Right renal pelvis (tissue), 4 donors: Measurements from ENCODE around the gene AHRR. TPM values are rescaled to one million over a fixed set of nuclear protein-coding genes. Genes with fewer than 3 reads are reported as not detected.

Experiments used
- DNase-seq, 4 donors: peaks; one replicate each; pipeline ENCODE4 v3.0.0-alpha.2; 2013; ENCODE audit warnings: low read depth in 4 of 4, low spot score in 3 of 4, missing footprints in 1 of 4
- polyA plus RNA-seq, 4 donors: library from polyadenylated mRNA; unstranded; fragments of 120-200 nt; gene quantifications; one replicate each; pipeline ENCODE4 v1.2.1, GENCODE V29; 2013; ENCODE audit not compliant: insufficient read length in 4 of 4

The AHRR gene
- polyA plus RNA-seq, 4 donors = 1.8 to 2.9 (median 2.4) TPM

DNA sequence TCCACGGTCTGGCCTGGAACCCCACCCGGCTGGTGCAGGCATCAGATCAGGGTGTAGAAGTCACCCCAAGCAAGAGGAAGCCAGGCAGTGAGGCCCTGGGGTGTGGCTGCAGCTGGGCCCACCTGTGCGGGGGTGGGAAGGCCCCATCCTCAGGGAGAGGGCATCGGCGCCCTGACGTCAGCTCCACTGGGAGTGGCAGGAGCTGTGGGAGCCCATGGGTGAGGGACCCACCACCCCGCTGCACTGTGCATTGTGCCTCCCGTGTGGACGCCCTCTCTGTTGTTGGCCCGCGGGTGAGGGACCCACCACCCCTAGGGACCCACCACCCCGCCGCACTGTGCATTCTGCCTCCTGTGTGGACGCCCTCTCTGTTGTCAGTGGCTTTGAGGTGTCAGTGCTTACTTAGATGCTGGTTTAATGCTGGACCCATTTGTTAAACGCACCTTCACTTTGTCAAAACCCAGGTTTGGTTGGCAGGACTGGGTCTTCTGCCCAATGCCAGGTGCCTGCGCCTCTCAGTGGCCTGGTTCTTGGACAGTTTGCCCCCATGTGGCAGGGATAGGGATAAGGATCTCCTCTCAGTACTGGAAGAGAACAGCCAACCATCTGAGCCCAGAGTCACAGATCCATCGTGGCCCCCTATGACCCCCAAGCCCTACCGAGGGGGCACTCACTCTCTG, 114.6 kb downstream of the AHRR start:
- no peak for DNase-seq

DNA sequence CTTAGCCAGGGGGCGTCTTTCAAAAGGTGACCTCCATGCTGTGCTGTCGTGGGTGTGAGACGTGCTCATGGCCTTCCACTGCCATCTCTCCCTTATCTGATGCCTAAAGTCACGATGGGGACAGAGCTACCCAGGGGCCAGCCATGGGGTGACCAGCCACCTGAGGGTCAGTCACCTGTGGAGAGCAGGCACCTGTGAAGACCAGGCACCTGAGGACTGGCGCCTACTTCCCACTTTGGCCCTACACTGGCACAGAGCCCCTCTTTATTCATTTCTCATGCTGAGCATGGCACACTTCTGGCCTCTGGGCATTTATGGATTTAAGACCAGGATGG, 115.1 kb downstream of the AHRR start:
- DNase-seq = no peak

- DNase-seq = no peak
These were observed 115.8 kb downstream of the AHRR start for GRCh38 chr5:437281-437771.

- no peak for DNase-seq
These were observed 117.0 kb downstream of the AHRR start for GRCh38 chr5:438481-438981.

DNA sequence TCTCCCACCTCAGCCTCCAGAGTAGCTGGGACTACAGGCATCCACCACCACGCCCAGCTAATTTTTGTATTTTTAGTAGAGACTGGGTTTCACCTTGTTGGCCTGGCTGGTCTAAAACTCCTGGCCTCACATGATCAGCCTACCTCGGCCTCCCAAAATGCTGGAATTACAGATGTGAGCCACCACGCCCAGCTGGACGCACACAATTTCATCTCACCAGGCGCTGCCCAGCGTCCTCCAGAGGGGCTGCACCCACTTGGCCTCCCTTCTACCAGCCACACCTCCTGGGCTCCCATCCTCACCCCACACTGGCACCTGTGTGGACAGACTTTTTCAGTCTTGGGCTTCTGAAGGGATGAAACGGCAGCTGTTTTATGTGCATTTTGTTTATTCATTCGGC, 117.7 kb downstream of the AHRR start:
- no peak for DNase-seq

DNA sequence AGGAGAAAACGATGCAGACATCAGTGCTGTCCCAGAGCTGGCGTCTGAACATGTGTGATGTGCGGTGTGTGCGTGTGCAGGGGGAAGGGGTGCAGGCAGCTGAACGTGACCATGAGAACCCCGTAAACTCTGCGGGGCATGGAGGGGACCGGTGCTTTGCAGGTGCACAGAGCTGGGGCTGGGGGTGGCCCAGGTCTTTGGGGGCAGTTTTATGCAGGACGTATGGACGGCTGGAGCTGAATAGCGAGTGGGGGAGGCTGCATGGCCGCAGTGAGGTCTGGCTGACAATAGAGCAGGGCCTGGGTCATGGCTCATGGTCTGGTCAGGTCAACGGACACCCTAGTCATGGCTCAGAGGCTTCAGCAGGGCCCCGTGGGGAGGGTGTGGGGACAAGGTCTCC, 118.1 kb downstream of the AHRR start:
- DNase-seq = no peak

DNA sequence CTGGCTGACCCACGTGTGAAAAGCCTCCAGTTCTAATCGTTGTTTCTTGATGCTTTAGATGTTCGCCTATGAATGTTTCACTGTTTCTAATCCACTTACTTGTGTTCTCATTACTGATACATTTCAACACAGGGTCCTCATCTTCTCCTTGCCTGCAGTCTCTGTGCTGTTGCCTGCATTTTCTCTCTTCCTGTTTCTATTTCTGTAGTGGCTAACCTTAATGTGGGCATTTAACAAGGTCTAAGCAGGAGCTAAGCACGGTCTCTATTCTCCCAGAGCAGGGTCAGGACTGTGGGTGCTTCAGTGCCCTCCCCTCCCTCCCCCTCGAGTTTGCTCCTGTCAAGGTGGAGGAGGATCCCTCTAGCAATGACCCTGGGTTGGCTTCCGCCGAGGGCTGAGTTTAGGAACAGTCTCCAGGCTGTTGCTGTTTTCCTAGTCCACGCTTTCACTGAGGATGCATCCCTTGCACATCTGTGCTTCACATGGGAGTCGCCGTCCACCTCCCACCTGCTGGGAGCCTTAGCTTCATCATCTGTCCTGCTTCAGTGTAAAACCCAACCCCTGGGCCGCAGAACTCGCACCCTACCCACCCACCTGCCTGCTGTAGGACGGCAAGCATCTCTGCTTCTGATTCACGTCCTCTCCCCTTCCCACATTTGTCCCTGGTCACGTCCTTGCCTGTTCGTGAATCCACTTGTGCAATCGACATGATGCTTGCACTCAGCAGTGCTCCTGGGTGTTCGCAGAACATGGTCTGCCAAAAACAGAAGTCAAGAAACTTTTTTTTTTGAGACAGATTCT, 119.1 kb downstream of the AHRR start:
- DNase-seq = no peak

GRCh38 chr5:441996-442334, 120.5 kb downstream of the AHRR start:
- DNase-seq = no peak

DNA sequence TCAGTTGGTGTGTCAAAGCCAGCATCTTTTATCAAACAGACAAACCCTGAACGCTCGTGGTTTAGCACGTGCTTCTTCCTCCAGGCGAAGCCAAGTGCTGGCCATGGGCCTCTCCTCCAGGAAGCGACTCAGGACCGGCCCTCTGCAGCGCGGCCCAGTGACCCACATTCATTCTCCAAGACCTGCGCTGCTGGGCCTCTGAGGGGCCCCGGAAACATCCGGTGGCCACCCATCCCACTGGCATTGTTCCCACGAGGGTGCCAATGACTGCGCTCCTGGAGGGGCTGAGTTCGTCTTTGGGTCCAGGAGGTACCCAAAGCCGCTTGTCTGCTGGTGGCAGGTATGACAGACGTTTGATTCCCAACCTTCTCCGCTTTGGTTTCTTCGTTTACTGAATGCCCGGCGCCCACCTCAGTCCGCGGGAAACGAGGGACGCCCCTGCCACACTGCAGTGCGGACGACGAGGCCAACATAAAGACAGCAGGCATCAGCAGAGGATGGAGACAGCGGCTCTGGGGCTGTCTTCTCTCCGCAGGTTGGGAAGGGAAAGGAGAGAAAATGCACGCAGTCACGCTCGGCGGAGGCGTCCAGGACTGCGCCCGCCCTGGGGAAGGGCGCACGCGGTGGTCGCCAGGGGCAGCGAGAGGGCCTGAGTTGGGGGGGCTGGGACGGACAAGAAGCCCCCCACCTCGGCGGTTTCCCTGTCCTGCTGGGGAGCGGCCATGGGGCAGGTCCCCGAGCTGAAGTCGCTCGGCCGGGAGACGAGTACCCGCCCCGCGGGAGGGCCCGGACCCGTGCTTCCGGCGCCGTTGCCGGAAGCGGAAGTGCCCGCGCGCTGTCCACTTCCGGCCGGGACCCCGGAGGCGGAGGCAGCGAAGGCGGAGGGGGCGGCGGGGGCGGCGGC, 121.1 kb downstream of the AHRR start, which contains the start of gene EXOC3:
Gene EXOC3, plus strand, starts transcription at position 842 of the 904 bp plus-strand sequence. CDS start 3,030 bp downstream, outside the sequence.
- peak; percentile 29 to 54 (median 48) for DNase-seq

DNA sequence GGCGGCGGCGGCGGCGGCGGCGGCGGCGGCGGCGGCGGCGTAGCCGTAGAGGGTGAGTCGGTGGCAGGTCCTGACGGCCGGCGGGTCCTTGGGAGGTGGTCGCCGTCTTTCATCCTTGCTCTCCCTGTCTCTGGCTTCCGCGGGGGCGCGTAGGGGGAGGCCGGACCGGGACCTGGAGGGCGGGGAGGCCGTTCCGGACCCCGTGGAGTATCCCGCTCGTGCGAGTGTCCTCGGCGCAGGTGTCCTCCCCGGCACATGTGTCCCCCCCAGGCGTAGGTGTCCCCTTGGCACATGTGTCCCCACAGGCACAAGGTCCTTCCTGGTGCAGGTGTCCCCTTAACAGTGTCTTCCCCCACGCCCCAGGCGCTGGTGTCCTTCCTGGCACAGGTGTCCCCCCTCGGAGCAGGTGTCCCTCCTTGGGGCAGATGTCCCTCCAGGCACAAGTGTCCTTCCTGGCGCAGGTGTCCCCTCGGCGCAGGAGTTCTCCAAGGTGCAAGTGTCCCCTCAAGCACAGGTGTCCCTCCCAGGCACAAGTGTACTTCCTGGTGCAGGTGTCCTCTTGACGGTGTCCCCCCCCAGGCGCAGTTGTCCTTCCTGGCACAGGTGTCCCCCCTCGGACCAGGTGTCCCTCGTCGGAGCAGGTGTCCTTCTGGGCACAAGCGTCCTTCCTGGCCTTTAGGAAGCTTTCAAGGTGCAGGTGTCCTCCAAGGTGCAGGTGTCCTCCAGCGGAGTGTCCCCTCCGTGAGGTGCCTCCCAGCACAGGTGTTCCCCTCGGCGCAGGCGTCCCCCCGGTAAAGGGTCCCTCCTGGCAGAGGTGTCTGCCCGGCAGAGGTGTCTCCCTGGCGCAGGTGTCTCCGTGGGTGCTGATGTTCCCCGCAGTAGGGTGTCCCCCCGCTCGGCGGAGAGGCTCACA, 122.0 kb downstream of the AHRR start:
- no peak for DNase-seq

DNA sequence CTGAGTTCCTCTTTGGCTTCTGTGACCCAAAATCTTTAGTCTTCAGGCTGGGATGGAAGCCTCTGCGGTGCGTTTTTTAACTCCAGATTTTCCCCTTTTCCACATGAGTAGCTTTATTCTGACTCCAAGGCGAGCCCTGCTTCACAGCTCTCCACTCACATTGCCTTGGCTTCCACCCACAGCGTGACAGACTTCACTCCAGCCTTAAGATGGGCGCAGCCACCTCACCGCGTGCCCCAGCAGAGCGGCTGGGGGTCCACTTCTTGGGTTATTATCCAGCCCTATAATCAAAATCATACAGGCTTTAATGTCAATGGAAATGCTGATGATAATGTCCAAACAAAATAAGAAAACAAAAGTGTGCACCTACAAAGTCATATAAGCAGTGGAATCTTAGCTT, 122.7 kb downstream of the AHRR start:
- no peak for DNase-seq

- DNase-seq = no peak
These were observed 124.1 kb downstream of the AHRR start for GRCh38 chr5:445591-445990.

DNA sequence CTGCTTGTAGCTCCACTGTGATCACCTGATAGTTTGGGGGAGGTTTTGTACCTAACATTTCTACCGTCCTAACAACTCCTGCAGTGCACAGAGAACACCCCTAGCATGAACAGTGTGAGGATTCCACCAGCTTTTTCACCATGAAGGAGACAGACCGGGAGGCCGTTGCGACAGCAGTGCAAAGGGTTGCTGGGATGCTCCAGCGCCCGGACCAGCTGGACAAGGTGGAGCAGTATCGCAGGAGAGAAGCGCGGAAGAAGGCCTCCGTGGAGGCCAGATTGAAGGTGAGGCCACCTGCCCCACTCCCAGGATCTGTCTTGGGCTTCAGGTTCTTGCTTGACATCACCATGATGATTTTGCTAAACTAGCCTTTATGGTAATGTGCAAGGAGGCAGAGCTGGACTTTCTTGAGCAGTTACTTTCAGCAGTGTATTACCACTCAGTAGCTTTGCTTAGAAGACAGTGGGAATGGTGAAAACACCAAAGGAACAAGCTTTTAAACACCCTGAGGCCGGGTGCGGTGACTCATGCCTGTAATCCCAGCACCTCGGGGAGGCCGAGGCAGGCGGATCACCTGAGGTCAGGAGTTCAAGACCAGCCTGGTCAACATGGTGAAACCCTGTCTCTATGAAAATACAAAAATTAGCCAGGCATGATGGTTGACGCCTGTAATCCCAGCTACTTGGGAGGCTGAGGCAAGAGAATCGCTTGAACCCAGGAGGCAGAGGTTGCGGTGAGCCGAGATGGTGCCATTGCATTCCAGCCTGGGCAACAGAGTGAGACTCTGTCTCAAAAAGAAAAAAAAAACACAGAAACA, 124.8 kb downstream of the AHRR start:
- DNase-seq = no peak

GRCh38 chr5:446883-447263, 125.4 kb downstream of the AHRR start:
- DNase-seq = no peak

GRCh38 chr5:447501-447900, 126.0 kb downstream of the AHRR start:
- DNase-seq = no peak

- no peak for DNase-seq
These were observed 126.7 kb downstream of the AHRR start for GRCh38 chr5:448061-448765.

GRCh38 chr5:448766-449090, 127.2 kb downstream of the AHRR start:
- DNase-seq = no peak

- DNase-seq = no peak
These were observed 127.6 kb downstream of the AHRR start for GRCh38 chr5:449151-449550.
